Lung (tissue), 12 donors: ENCODE measurements around the gene FAM180A. TPM values are rescaled to one million over a fixed set of nuclear protein-coding genes. Genes with fewer than 3 reads are reported as not detected.

ENCODE experiments used
- ATAC-seq: fragments of 200-7000 bp; cut with Tn5 transposase; one replicate; pipeline ENCODE4 v1.9.1; 2020; ENCODE audit warnings: moderate number of reproducible peaks; ENCODE audit not compliant: insufficient read depth, low FRiP score
- DNase-seq, 3 donors: peaks; one replicate each; pipeline ENCODE4 v3.0.0-alpha.2; 2013 to 2017
- H3K27ac ChIP-seq, 2 donors: one replicate each; pipeline ENCODE4 v1.5.1; 2013; ENCODE audit warnings: mild to moderate bottlenecking in 2 of 2, moderate library complexity in 2 of 2, control low read depth in 1 of 2, inconsistent platforms in 1 of 2, low read depth in 1 of 2, low read length in 1 of 2
- H3K27me3 ChIP-seq, 3 donors: one replicate each; pipeline ENCODE4 v1.5.1; 2013; ENCODE audit warnings: low read length in 2 of 3; ENCODE audit not compliant: control insufficient read depth in 3 of 3, insufficient read depth in 3 of 3
- H3K36me3 ChIP-seq, 4 donors: one replicate each; pipeline ENCODE4 v1.5.1; 2013; ENCODE audit warnings: low read length in 4 of 4, mild to moderate bottlenecking in 1 of 4, moderate library complexity in 1 of 4; ENCODE audit not compliant: control insufficient read depth in 4 of 4, insufficient read depth in 4 of 4
- H3K4me1 ChIP-seq, 5 donors: one replicate each; pipeline ENCODE4 v1.5.1; 2013; ENCODE audit warnings: low read length in 5 of 5, mild to moderate bottlenecking in 2 of 5, moderate library complexity in 1 of 5; ENCODE audit not compliant: control insufficient read depth in 5 of 5, insufficient read depth in 5 of 5
- H3K4me3 ChIP-seq: one replicate; pipeline ENCODE4 v1.5.1; 2013; ENCODE audit warnings: mild to moderate bottlenecking, control low read depth, moderate library complexity
- H3K9ac ChIP-seq, 2 donors: one replicate each; pipeline ENCODE4 v1.5.1; 2013; ENCODE audit warnings: low read length in 2 of 2, control low read depth in 1 of 2; ENCODE audit not compliant: insufficient read depth in 1 of 2
- H3K9me3 ChIP-seq, 4 donors: one replicate each; pipeline ENCODE4 v1.5.1; 2013; ENCODE audit warnings: low read length in 3 of 4, mild to moderate bottlenecking in 1 of 4, moderate library complexity in 1 of 4; ENCODE audit not compliant: control insufficient read depth in 4 of 4, insufficient read depth in 3 of 4
- CTCF ChIP-seq: IDR thresholded peaks from 2 replicates; pipeline ENCODE4 v1.5.1; 2012; ENCODE audit warnings: mild to moderate bottlenecking; ENCODE audit errors: control extremely low read depth, extremely low read depth
- WGBS, 2 donors: extraction: QIAGEN DNeasy Blood & Tissue Kit; methylation state at CpG; one replicate each; pipeline ENCODE4 v1.1.7; 2013; 5-methylcytosine and 5-hydroxymethylcytosine counted together
- polyA plus RNA-seq, 2 donors: library from polyadenylated mRNA; stranded (reverse); fragments of 200-250 nt; gene quantifications; one replicate each; pipeline ENCODE4 v1.2.1, GENCODE V29; 2013
- total RNA-seq, 2 donors: library from RNA; depleted of rRNA in 1 of 2; stranded (reverse); fragments of >200 nt in 1 of 2; gene quantifications; one replicate each; pipeline ENCODE4 v1.2.1, GENCODE V29; 2014 to 2021
- donor health status: control.
- donor health status: control.
- donor health status: Bipolar disorder and iron deficiency.
- donor health status: healthy.
- donor health status: DM: yes; HTN: yes; CAD: no.

FAM180A gene
- total and polyA plus RNA-seq, 4 donors = 0.18 to 2.1 (median 1.3) TPM

- peaks cover 0 to 9% (median 5%) of the 10 kb centered on the region in 5 donors for H3K4me1 ChIP-seq
- 89 to 92% methylated on average over 5 of the region's 5 CpGs for WGBS, 2 donors
- no peak for TF ChIP-seq CTCF
- H3K4me3 ChIP-seq = no peak overlapping the region
- no peak overlapping the region for H3K9ac ChIP-seq
- no peak for ATAC-seq
- peaks cover 0 to 5% (median 0%) of the 10 kb centered on the region in 4 donors for H3K36me3 ChIP-seq
- H3K27me3 ChIP-seq = no peaks in the 10 kb centered on the region
- no peak overlapping the region for H3K27ac ChIP-seq
- no peak for DNase-seq
- no peaks in the 10 kb centered on the region for H3K9me3 ChIP-seq
Observed at GRCh38 chr7:135684699-135685098, 63.9 kb downstream of the FAM180A start.

- no peak overlapping the region for H3K4me3 ChIP-seq
- peaks cover 0 to 5% (median 0%) of the 10 kb centered on the region in 4 donors for H3K36me3 ChIP-seq
- 66 to 75% methylated on average over 3 of the region's 3 CpGs for WGBS, 2 donors
- H3K27ac ChIP-seq = no peak overlapping the region
- no peaks in the 10 kb centered on the region for H3K27me3 ChIP-seq
- no peak for DNase-seq
- no peak overlapping the region for H3K9ac ChIP-seq
- no peak for TF ChIP-seq CTCF
- H3K9me3 ChIP-seq = no peaks in the 10 kb centered on the region
- no peak for ATAC-seq
- peaks cover 0 to 9% (median 5%) of the 10 kb centered on the region in 5 donors for H3K4me1 ChIP-seq
Observed at GRCh38 chr7:135684136-135684535, 64.5 kb downstream of the FAM180A start.

- no peak for DNase-seq
- no peaks in the 10 kb centered on the region for H3K9me3 ChIP-seq
- ATAC-seq = no peak
- 80 to 81% methylated on average over 3 of the region's 3 CpGs for WGBS, 2 donors
- H3K4me1 ChIP-seq = peaks cover 0 to 9% (median 5%) of the 10 kb centered on the region in 5 donors
- peaks cover 0 to 5% (median 0%) of the 10 kb centered on the region in 4 donors for H3K36me3 ChIP-seq
- TF ChIP-seq CTCF = no peak
- H3K4me3 ChIP-seq = no peak overlapping the region
- H3K9ac ChIP-seq = no peak overlapping the region
- H3K27ac ChIP-seq = no peak overlapping the region
- H3K27me3 ChIP-seq = no peaks in the 10 kb centered on the region
Observed at GRCh38 chr7:135683609-135684008, 65.0 kb downstream of the FAM180A start.

GRCh38 chr7:135682191-135682590, 66.4 kb downstream of the FAM180A start:
- Histone ChIP-seq H3K4me3 (no peak overlapping the region), H3K9ac (no peak overlapping the region), H3K36me3 (peaks cover 3 to 5% (median 3%) of the 10 kb centered on the region in 4 donors), H3K4me1 (peaks cover 0 to 11% (median 6%) of the 10 kb centered on the region in 5 donors), H3K27ac (peak overlapping the region; percentile 37 to 42), H3K9me3 (no peaks in the 10 kb centered on the region), H3K27me3 (no peaks in the 10 kb centered on the region)
- TF ChIP-seq CTCF = no peak
- no peak for DNase-seq
- ATAC-seq = no peak
- 64 to 69% methylated on average over 3 of the region's 3 CpGs for WGBS, 2 donors
